ENCODE data around the gene SLC6A14.

SLC6A14 gene, protein sequence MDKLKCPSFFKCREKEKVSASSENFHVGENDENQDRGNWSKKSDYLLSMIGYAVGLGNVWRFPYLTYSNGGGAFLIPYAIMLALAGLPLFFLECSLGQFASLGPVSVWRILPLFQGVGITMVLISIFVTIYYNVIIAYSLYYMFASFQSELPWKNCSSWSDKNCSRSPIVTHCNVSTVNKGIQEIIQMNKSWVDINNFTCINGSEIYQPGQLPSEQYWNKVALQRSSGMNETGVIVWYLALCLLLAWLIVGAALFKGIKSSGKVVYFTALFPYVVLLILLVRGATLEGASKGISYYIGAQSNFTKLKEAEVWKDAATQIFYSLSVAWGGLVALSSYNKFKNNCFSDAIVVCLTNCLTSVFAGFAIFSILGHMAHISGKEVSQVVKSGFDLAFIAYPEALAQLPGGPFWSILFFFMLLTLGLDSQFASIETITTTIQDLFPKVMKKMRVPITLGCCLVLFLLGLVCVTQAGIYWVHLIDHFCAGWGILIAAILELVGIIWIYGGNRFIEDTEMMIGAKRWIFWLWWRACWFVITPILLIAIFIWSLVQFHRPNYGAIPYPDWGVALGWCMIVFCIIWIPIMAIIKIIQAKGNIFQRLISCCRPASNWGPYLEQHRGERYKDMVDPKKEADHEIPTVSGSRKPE

DNA sequence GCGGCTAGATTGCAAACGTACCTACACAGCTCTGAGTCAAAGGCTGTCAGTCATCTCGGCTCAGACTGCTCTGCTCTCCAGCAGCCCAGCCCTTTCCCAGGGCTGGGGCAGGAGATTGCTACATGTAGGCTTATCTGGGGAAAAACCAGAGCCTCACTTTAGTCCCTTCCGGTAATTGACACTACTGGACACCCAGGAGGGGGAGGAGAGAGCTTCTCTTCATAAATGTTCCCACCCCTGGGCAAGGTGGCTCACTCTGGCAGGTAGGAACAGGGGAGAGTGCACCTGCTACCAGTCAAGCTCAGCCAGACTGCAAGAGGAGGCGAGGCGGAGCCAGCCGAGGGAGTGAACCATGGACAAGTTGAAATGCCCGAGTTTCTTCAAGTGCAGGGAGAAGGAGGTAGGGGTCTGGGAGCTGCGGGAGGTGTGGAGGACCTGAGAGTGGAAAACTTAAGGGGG lies at the start of gene SLC6A14:
SLC6A14 (plus strand) TSS at position 249 of the 459 bp plus-strand sequence; CDS start at position 353, 104 bp downstream.
- no peak within 1 kb of the TSS for H3K4me3 ChIP-seq (ENCODE audit: low read depth in 1 of 2, low read length in 2 of 2)
- H3K27ac ChIP-seq (ENCODE audit: low read length), result no peak within 1 kb of the TSS
- no peaks in the 10 kb centered on the region for H4K20me1 ChIP-seq (ENCODE audit: insufficient read depth, low read length)
- H2AFZ ChIP-seq (ENCODE audit: low read depth, low read length), result no peak within 1 kb of the TSS
- no peaks in the 10 kb centered on the region for H3K9me3 ChIP-seq (ENCODE audit: insufficient read depth, low read length, severe bottlenecking)
- no peak for ATAC-seq (ENCODE audit: insufficient read depth, low read depth)
- no peaks in the 10 kb centered on the region for H3K27me3 ChIP-seq (ENCODE audit: insufficient read depth, low read length, poor library complexity)
- no peaks in the 10 kb centered on the region for H3K79me2 ChIP-seq (ENCODE audit: insufficient read depth, low read length)
- no peak within 1 kb of the TSS for H3K9ac ChIP-seq (ENCODE audit: low read depth, low read length)
- DNase-seq, result no peak
- H3K36me3 ChIP-seq (ENCODE audit: insufficient read depth, low read length), result no peaks in the 10 kb centered on the region
- TF ChIP-seq, protein P1, sequence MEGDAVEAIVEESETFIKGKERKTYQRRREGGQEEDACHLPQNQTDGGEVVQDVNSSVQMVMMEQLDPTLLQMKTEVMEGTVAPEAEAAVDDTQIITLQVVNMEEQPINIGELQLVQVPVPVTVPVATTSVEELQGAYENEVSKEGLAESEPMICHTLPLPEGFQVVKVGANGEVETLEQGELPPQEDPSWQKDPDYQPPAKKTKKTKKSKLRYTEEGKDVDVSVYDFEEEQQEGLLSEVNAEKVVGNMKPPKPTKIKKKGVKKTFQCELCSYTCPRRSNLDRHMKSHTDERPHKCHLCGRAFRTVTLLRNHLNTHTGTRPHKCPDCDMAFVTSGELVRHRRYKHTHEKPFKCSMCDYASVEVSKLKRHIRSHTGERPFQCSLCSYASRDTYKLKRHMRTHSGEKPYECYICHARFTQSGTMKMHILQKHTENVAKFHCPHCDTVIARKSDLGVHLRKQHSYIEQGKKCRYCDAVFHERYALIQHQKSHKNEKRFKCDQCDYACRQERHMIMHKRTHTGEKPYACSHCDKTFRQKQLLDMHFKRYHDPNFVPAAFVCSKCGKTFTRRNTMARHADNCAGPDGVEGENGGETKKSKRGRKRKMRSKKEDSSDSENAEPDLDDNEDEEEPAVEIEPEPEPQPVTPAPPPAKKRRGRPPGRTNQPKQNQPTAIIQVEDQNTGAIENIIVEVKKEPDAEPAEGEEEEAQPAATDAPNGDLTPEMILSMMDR (IDR thresholded peaks at IDR 0.05; ENCODE audit: borderline replicate concordance, extremely low read depth, low read length, poor library complexity, severe bottlenecking), result no peak
- no peak for TF ChIP-seq EZH2 (IDR thresholded peaks at IDR 0.05; ENCODE audit: borderline replicate concordance, low read depth, low read length, severe bottlenecking)
- H3K4me1 ChIP-seq (ENCODE audit: insufficient read depth, low read length), result no peaks in the 10 kb centered on the region
- H3K4me2 ChIP-seq (ENCODE audit: insufficient read depth, low read length), result no peak within 1 kb of the TSS

DNA sequence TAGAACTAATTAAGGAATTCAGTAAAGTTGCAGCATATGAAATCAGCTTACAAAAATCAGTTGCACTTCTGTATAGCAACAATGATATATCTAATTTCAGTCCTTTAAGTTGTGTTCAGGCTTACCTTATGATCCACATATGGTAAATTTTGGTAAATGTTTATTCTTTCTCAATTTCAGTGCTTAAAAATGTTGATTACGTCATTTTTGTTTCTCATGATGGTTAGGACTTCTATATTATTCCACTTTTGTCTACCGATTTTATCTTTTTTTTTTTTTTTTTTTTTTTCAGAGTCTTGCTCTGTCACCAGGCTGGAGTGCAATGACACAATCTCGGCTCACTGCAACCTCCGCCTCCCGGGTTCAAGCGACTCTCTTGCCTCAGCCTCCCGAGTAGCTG lies 40.7 kb upstream of the SLC6A14 start:
- Histone ChIP-seq H3K27ac (ENCODE audit: low read length) (no peak overlapping the region), H3K4me3 (ENCODE audit: low read depth in 1 of 2, low read length in 2 of 2) (no peak overlapping the region), H3K27me3 (ENCODE audit: insufficient read depth, low read length, poor library complexity) (no peaks in the 10 kb centered on the region), H3K4me2 (ENCODE audit: insufficient read depth, low read length) (no peak overlapping the region), H4K20me1 (ENCODE audit: insufficient read depth, low read length) (no peaks in the 10 kb centered on the region), H3K9me3 (ENCODE audit: insufficient read depth, low read length, severe bottlenecking) (no peaks in the 10 kb centered on the region), H3K4me1 (ENCODE audit: insufficient read depth, low read length) (no peaks in the 10 kb centered on the region), H3K36me3 (ENCODE audit: insufficient read depth, low read length) (no peaks in the 10 kb centered on the region), H2AFZ (ENCODE audit: low read depth, low read length) (no peak overlapping the region), H3K79me2 (ENCODE audit: insufficient read depth, low read length) (no peaks in the 10 kb centered on the region), H3K9ac (ENCODE audit: low read depth, low read length) (no peak overlapping the region)
- no peak for DNase-seq
- no peak for TF ChIP-seq EZH2 (IDR thresholded peaks at IDR 0.05; ENCODE audit: borderline replicate concordance, low read depth, low read length, severe bottlenecking)
- TF ChIP-seq, protein P1 (IDR thresholded peaks at IDR 0.05; ENCODE audit: borderline replicate concordance, extremely low read depth, low read length, poor library complexity, severe bottlenecking), result no peak
- no peak for ATAC-seq (ENCODE audit: insufficient read depth, low read depth)

DNA sequence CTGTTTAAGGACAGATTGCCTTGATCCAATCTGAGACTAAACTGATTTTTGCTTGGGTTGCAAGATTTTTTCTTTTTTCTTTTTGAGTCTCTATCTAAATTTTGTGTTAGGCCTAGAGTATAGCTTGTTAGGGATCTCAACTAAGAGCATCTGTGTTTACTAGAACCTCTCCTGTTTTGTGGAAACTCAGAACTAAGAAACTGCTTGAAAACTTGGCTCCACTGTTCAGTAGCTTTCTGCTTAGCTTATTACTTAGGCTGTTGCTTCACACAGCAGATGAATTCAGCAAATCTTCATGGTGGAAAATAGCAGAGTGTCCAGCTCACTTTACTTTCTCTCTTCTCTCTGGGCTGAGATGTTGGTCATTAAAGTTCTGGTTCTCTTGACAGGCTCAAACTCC lies 36.7 kb upstream of the SLC6A14 start:
- Histone ChIP-seq H2AFZ (ENCODE audit: low read depth, low read length) (no peak overlapping the region), H3K4me2 (ENCODE audit: insufficient read depth, low read length) (no peak overlapping the region), H3K27ac (ENCODE audit: low read length) (no peak overlapping the region), H3K4me3 (ENCODE audit: low read depth in 1 of 2, low read length in 2 of 2) (no peak overlapping the region), H3K27me3 (ENCODE audit: insufficient read depth, low read length, poor library complexity) (no peaks in the 10 kb centered on the region), H3K9me3 (ENCODE audit: insufficient read depth, low read length, severe bottlenecking) (no peaks in the 10 kb centered on the region), H3K79me2 (ENCODE audit: insufficient read depth, low read length) (no peaks in the 10 kb centered on the region), H4K20me1 (ENCODE audit: insufficient read depth, low read length) (no peaks in the 10 kb centered on the region), H3K36me3 (ENCODE audit: insufficient read depth, low read length) (no peaks in the 10 kb centered on the region), H3K9ac (ENCODE audit: low read depth, low read length) (no peak overlapping the region), H3K4me1 (ENCODE audit: insufficient read depth, low read length) (no peaks in the 10 kb centered on the region)
- no peak for TF ChIP-seq EZH2 (IDR thresholded peaks at IDR 0.05; ENCODE audit: borderline replicate concordance, low read depth, low read length, severe bottlenecking)
- TF ChIP-seq, protein P1 (IDR thresholded peaks at IDR 0.05; ENCODE audit: borderline replicate concordance, extremely low read depth, low read length, poor library complexity, severe bottlenecking), result no peak
- DNase-seq, result no peak
- no peak for ATAC-seq (ENCODE audit: insufficient read depth, low read depth)
